Lower leg skin (tissue), 3 donors: ENCODE results near the gene KCNN3.
"Not testable (repeated sequence)": the region's sequence is repeated elsewhere in the genome, so short reads cannot be mapped to it uniquely, and the experiment has no call there.

Experiments
- CTCF ChIP-seq, 3 donors: fragments of 450-650 bp; IDR thresholded peaks; one replicate each; pipeline ENCODE4 v1.5.1; 2016; ENCODE audit warnings: antibody characterized with exemption in 3 of 3, mild to moderate bottlenecking in 3 of 3, moderate library complexity in 2 of 3
- POLR2A ChIP-seq, 2 donors: fragments of 450-650 bp; IDR thresholded peaks; one replicate each; pipeline ENCODE4 v1.6.1; 2016 to 2017; ENCODE audit warnings: antibody characterized with exemption in 2 of 2, mild to moderate bottlenecking in 1 of 2, moderate library complexity in 1 of 2

GRCh38 chr1:154674456-154674855 is 195.6 kb downstream of the KCNN3 start:
- not testable (repeated sequence) for TF ChIP-seq CTCF, POLR2A (IDR thresholded peaks at IDR 0.05)
